SW480 (cell line): ENCODE measurements around the gene ADISSP.
A peak's percentile ranks its signal among the peaks of the same experiment; 100 is the strongest.

ENCODE experiments used
- DNase-seq: peaks from one replicate; pipeline ENCODE4 v3.0.0-alpha.2; 2016; ENCODE audit warnings: low spot score

ADISSP gene

GRCh38 chr20:3755269-3755668, 12.3 kb downstream of the ADISSP start:
- no peak for DNase-seq

DNA sequence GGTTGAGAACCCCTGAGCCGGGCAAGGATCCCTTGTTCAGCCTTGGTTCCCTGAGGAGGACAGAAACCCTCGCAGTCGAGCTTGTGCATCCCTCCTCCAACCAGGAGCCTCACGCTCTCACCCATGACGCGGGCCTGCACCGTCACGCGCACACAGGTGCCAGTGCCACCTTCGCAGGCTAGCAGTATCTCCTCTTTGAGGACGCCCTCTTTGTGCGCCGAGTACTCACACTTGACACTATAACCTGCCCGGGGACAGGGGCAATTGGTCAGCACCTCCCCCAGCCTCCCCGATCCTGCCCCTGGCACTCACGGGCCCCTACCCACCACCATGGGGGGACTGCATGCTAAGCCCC, 13.3 kb downstream of the ADISSP start:
- no peak for DNase-seq

GRCh38 chr20:3753501-3754275, 13.9 kb downstream of the ADISSP start:
- DNase-seq, result no peak

- DNase-seq, result peak; percentile 54
These were observed 14.5 kb downstream of the ADISSP start for GRCh38 chr20:3753098-3753497.

DNA sequence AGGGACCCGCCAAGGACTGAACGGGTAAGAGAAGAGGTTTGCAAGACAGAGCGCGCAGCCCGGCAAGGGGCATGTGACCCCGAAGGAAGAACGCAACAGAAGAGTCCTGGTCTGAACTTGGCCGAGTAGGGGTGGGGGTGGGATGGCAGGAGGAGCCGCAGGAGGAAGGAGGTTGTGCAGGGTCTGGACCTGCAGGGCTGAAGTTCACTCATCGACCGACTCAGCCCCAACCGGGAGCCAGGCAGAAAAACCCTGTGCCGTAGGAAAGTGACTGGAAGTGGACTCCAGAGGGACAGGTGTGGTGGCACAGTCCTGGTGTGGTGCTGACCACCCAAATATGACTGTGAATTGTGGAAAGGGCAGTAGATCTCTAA, 15.2 kb downstream of the ADISSP start:
- no peak for DNase-seq

- no peak for DNase-seq
These were observed 15.7 kb downstream of the ADISSP start for GRCh38 chr20:3751675-3752385.

- DNase-seq, result no peak
These were observed 16.3 kb downstream of the ADISSP start for GRCh38 chr20:3751305-3751674.

DNA sequence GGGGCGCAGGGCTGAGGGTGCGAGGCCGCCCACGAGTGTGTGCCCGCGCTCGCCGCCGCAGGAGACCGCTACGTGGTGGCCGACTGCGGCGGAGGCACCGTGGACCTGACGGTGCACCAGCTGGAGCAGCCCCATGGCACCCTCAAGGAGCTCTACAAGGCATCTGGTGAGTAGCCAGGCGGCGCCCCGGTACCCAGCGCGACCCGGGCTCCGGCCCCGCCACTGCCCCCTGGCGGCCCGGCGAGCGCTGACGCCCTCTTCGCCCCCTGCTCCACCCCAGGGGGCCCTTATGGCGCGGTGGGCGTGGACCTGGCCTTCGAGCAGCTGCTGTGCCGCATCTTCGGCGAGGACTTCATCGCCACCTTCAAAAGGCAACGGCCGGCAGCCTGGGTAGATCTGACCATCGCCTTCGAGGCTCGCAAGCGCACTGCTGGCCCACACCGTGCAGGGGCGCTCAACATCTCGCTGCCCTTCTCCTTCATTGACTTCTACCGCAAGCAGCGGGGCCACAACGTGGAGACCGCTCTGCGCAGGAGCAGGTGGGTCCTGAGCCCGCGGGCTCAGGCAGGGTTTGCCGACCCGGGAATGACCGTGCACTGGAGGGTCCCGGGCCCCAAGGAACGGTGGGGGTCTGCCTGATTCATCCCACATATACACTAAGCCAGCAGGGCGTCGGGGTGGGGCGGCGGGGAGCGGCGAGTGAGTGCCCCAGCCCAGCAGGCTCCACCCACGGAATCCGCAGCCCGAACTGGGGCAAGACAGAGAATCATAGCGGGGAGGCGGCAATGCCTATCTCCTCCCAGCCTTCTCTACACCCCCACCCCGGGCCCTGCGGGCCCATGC, 17.6 kb downstream of the ADISSP start:
- no peak for DNase-seq

DNA sequence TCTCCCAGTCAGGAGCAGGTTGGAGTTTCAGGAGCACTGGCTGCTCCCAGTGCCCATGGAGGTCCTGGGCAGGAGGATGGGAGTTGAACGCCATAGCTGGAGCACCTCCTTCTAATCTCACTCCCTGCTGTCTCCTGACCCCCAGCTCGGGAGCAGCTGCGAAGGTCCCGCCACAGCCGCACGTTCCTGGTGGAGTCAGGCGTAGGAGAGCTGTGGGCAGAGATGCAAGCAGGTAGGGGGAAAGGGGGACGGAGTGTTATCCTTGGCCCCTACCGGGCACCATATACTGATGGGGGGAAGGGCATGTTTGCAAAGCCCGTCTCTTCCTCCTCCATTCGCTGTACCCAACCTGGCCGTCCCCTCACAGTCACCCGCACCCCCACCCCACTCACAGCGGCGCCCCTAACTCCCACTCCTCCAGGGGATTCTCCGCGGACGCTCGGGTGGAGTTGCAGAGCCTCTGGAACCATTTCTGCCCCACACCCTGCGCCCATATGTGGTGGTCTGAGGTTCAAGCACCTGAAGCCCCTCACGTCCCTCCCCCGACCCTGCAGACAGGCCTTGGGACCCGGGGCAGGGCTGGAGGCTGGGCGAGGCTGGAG, 18.4 kb downstream of the ADISSP start:
- no peak for DNase-seq

DNA sequence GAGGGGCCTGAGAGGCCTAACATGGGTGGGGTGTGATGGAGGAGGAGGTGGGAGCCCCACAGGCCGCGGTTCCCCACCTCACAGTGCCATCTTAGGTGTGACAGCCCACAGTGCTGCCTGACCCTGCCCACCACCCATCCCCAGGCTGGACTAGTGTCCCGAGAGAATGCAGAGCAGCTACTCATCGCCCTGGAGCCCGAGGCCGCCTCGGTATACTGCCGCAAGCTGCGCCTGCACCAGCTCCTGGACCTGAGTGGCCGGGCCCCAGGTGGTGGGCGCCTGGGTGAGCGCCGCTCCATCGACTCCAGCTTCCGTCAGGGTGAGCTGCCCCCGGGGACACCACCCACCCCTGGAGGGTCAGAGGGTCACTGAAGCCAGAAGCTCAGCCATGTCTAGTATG, 19.5 kb downstream of the ADISSP start:
- DNase-seq, result no peak

GRCh38 chr20:3747471-3747870, 20.1 kb downstream of the ADISSP start:
- DNase-seq, result no peak

DNA sequence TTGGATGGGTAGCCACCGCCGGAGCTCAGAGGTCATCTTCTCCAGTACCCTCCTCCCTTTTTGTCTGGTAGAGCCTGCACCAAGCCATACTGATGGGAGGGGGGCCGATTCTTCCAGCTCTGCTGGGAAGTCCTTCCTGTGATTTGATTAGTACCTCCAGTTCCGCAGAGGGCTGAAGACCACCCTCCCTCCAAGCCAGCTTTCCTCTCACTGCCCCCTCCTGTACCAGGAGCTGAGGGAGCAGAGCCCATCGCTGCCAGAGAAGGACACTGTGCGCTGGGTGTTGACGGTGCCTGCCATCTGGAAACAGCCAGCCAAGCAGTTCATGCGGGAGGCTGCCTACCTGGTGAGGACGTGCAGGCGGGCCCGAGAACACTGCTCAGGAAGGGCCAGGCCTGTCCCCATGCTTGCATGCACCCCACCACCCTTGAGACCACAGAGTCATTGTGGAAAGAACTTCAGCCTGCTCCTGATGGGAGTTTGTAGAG, 21.8 kb downstream of the ADISSP start:
- no peak for DNase-seq

GRCh38 chr20:3744806-3745685, 22.5 kb downstream of the ADISSP start:
- peak; percentile 91 for DNase-seq

- DNase-seq, result no peak
These were observed 23.5 kb downstream of the ADISSP start for GRCh38 chr20:3744037-3744436.

- DNase-seq, result no peak
These were observed 24.3 kb downstream of the ADISSP start for GRCh38 chr20:3743251-3743650.

DNA sequence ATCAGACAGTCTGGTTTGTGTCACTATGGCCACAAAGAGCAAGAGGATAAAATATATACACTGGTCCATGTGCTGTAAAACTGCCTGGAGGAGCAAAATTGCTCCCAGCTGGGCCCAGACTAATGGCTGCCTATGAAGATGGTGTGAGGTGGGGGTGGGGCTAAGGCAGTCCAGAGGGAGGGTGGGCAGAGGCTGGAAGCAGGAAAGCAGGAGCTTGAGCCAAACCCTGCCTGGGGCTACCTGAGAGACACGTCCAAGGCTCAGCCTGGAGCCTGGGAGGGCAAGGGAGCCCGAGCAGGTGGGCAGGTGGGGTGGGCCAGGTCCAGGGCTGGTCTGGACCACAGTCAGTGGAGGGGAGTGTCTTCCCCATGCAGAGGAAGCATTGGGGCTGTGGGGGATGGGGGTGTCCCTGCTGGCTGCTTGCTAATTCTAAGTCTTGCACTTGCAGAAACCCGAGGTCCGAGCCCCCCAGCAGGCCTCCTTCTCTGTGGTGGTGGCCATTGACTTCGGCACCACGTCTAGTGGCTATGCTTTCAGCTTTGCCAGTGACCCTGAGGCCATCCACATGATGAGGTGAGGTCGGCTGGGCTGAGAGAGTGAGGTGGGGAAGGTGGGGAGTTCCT, 25.6 kb downstream of the ADISSP start:
- DNase-seq, result no peak

DNA sequence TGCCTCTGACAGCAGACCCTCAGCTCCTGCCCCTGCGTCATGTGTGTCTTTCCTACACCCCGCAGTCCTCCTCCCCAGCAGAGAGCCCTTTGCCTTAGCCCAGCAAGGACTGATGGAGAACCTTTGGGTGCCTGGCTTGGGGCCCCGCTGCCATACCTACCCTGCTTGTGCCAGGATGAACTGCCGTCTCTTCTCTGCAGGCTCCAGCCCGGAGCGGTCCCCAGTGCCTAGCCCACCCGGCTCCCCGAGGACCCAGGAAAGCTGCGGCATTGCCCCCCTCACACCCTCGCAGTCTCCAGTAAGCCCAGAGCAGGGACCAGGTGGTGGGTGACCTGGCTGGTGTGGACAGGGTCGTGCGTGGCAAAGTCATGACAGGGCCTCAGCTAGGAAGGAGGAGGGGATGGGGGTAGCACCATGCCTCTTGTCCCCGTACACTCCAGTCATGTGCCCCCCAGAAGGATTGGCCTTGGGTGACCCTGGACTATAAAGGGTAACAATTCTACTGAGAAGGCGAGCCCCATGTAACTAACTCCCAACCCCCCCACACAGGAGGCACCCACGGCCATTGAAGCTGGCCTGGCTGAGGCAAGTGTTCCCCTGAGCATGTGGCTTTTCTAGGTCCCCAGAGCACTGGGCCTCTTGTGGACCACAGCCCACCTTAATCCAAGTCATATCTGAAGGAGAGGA, 26.8 kb downstream of the ADISSP start:
- DNase-seq, result no peak

DNA sequence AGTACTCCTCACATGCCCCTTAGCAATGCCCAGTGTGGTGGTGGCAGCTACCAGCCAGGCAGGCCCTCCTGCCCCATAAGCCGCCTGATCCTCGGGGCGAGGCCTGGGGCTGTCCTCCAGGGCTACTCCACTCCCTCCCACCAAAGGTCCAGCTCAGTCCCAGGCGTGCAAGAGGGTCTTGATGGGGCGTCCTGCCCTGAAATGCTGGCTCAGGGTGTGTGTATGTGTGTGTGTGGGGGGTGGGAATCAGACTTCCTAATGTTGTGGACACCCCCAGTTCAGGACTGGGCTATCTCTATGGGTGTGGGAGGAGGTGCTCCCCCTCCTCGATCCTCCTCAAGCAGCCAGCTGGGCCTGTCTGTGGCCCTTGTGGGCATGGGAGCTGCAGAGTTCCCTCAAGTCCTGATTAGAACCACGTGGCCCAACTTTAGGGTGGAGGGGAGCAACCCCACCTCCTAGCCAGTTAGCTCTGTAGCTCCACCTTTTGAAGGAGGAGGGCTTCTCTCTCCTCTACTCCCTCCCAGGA, 27.6 kb downstream of the ADISSP start:
- DNase-seq, result no peak

DNA sequence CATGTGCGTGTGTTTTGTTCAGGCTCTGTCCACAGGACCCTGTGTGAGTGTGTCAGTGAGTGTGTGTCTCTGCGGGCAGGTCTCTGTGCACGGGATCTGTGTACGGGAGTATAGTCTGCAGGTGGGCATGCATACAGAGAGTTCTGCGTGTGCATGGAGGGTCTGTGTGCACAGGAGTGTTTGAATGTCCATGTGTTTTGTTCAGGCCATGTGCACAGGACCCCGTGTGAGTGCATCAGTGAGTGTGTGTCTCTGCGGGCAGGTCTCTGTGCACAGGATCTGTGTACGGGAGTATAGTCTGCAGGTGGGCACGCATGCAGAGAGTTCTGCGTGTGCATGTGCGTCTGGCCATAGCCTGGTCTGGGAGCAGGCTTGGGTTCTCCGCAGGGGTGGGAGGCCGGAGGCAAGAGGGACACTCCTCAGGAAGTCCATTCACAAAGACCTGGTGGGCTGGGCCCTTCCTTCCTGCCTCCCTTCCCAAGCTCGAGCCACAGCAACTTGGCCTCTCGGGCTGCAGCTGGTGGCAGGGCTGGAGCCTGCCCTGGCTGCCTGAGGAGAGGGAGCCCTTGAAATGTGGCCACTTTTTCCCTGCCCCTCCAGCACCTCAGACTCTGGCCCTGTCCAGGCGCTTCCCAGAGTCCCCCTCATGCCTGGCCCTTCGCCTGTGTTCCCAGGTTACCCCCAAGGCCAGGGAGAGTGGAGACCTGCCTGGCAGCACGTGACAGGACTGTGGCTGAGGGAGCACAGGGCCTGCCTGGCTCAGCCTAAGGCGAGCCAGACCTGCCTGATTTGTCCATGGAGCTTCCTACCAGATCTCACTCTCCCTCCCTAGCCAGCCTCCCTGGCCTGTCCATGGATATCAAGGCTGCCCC, 28.3 kb downstream of the ADISSP start:
- DNase-seq, result no peak
